Body of pancreas (tissue), 4 donors: ENCODE results near the gene SPZ1. TPM values are rescaled to one million over a fixed set of nuclear protein-coding genes. Genes with fewer than 3 reads are reported as not detected.

Experiments used
- ATAC-seq: fragments of 150-250 bp; one replicate; pipeline ENCODE4 v1.9.1; 2016
- DNase-seq, 4 donors: peaks; one replicate each; pipeline ENCODE4 v3.0.0-alpha.2; 2019
- H3K27ac ChIP-seq, 4 donors: fragments of 200-600 bp; sonication (generic); 1 replicate in 3 of 4; 2 replicates in 1 of 4; pipeline versions ENCODE4 v1.5.1 to v1.6.1; 2016 to 2019; ENCODE audit warnings: mild to moderate bottlenecking in 1 of 4, mixed read lengths in 1 of 4, moderate library complexity in 1 of 4
- H3K27me3 ChIP-seq, 2 donors: fragments of 200-600 bp; sonication (generic); one replicate each; pipeline ENCODE4 v1.6.0; 2016; ENCODE audit warnings: mild to moderate bottlenecking in 1 of 2
- H3K36me3 ChIP-seq, 2 donors: fragments of 200-600 bp; sonication (generic); replicated peaks in 1 of 2; 2 replicates each; pipeline ENCODE4 v1.5.1; 2016; ENCODE audit warnings: low read depth in 2 of 2; ENCODE audit not compliant: insufficient read depth in 1 of 2
- H3K4me1 ChIP-seq: fragments of 200-600 bp; sonication (generic); one replicate; pipeline ENCODE4 v1.6.0; 2016
- H3K4me3 ChIP-seq, 2 donors: fragments of 200-600 bp; sonication (generic); 1 replicate in 1 of 2; 2 replicates in 1 of 2; pipeline ENCODE4 v1.5.1; 2016 to 2019
- H3K9me3 ChIP-seq, 3 donors: fragments of 200-600 bp; sonication (generic); 1 replicate in 2 of 3; 2 replicates in 1 of 3; pipeline ENCODE4 v1.5.1; 2016
- CTCF ChIP-seq, 7 experiments: fragments of 450-650 bp in 4 of 7; fragments of 200-600 bp in 3 of 7; sonication (generic) in 3 of 7; IDR thresholded peaks; one replicate each; pipeline ENCODE4 v1.5.1; 2016 to 2019; ENCODE audit warnings: antibody characterized with exemption in 7 of 7
- POLR2A ChIP-seq, 3 donors: fragments of 450-650 bp; IDR thresholded peaks; one replicate each; pipeline ENCODE4 v1.6.1; 2016; ENCODE audit warnings: antibody characterized with exemption in 3 of 3, mild to moderate bottlenecking in 2 of 3
- WGBS, 2 donors: methylation state at CpG; one replicate each; pipeline ENCODE4 v1.1.5; 2017; 5-methylcytosine and 5-hydroxymethylcytosine counted together
- intact Hi-C: fragments of 100-400 bp; cut with DNase I; formaldehyde crosslinking; loops from one replicate; pipeline ENCODE4 v1.15.1; 2023
- total RNA-seq, 2 donors: library from RNA; depleted of rRNA; stranded (reverse); fragments of >200 nt; gene quantifications; one replicate each; pipeline ENCODE4 v1.1.0, GENCODE V29; 2016

Gene SPZ1
- total RNA-seq, 2 donors from 2014 or later: not detected

GRCh38 chr5:80318212-80318611, 1.6 kb upstream of the SPZ1 start:
- no peak for ATAC-seq
- Histone ChIP-seq H3K4me3 (no peak overlapping the region), H3K9me3 (no peaks in the 10 kb centered on the region), H3K36me3 (no peaks in the 10 kb centered on the region), H3K27ac (no peak overlapping the region), H3K4me1 (no peaks in the 10 kb centered on the region), H3K27me3 (no peaks in the 10 kb centered on the region)
- TF ChIP-seq POLR2A (IDR thresholded peaks at IDR 0.05): no peak
- TF ChIP-seq CTCF (IDR thresholded peaks at IDR 0.05): no peak
- intact Hi-C loops: no loop called here
- WGBS, 2 donors: 82 to 83% methylated on average over 1 of the region's 1 CpG
- no peak for DNase-seq

- intact Hi-C loops: no loop called here
- no peak overlapping the region for H3K4me3 ChIP-seq
- H3K27me3 ChIP-seq: no peaks in the 10 kb centered on the region
- no peaks in the 10 kb centered on the region for H3K9me3 ChIP-seq
- ATAC-seq (no peak), DNase-seq (no peak)
- WGBS, 2 donors: 50 to 100% methylated on average over 1 of the region's 1 CpG
- TF ChIP-seq CTCF (IDR thresholded peaks at IDR 0.05) (no peak), POLR2A (IDR thresholded peaks at IDR 0.05) (no peak)
- H3K27ac ChIP-seq: no peak overlapping the region
- H3K36me3 ChIP-seq: no peaks in the 10 kb centered on the region
- no peaks in the 10 kb centered on the region for H3K4me1 ChIP-seq
These were observed 5.1 kb downstream of the SPZ1 start for GRCh38 chr5:80324912-80325311.

- Histone ChIP-seq H3K27me3 (no peaks in the 10 kb centered on the region), H3K4me1 (no peaks in the 10 kb centered on the region), H3K4me3 (no peak overlapping the region), H3K9me3 (no peaks in the 10 kb centered on the region), H3K36me3 (no peaks in the 10 kb centered on the region), H3K27ac (no peak overlapping the region)
- DNase-seq (no peak), ATAC-seq (no peak)
- TF ChIP-seq POLR2A (IDR thresholded peaks at IDR 0.05) (no peak), CTCF (IDR thresholded peaks at IDR 0.05) (no peak)
- WGBS, 2 donors: 35 to 74% methylated on average over 1 of the region's 1 CpG
- intact Hi-C loops: no loop called here
These were observed 6.7 kb downstream of the SPZ1 start for GRCh38 chr5:80326468-80326867.

- Histone ChIP-seq H3K36me3 (no peaks in the 10 kb centered on the region), H3K27me3 (no peaks in the 10 kb centered on the region), H3K9me3 (no peaks in the 10 kb centered on the region), H3K4me1 (no peaks in the 10 kb centered on the region), H3K27ac (no peak overlapping the region), H3K4me3 (no peak overlapping the region)
- 54 to 66% methylated on average over 7 of the region's 7 CpGs for WGBS, 2 donors
- no peak for DNase-seq
- intact Hi-C loops: no loop called here
- ATAC-seq: no peak
- TF ChIP-seq CTCF (IDR thresholded peaks at IDR 0.05): no peak
- TF ChIP-seq POLR2A (IDR thresholded peaks at IDR 0.05): no peak
These were observed 17.6 kb downstream of the SPZ1 start for GRCh38 chr5:80337379-80337778.

- Histone ChIP-seq H3K4me1 (no peaks in the 10 kb centered on the region), H3K9me3 (no peaks in the 10 kb centered on the region), H3K27ac (no peak overlapping the region), H3K4me3 (no peak overlapping the region), H3K27me3 (no peaks in the 10 kb centered on the region), H3K36me3 (no peaks in the 10 kb centered on the region)
- no peak for DNase-seq
- 79 to 90% methylated on average over 7 of the region's 7 CpGs for WGBS, 2 donors
- intact Hi-C loops: no loop called here
- no peak for TF ChIP-seq POLR2A (IDR thresholded peaks at IDR 0.05)
- no peak for TF ChIP-seq CTCF (IDR thresholded peaks at IDR 0.05)
- no peak for ATAC-seq
These were observed 19.3 kb downstream of the SPZ1 start for GRCh38 chr5:80339116-80339515.
